Measurements from ENCODE around the gene FXYD2.
A peak's percentile ranks its signal among the peaks of the same experiment; 100 is the strongest.
"Not testable (repeated sequence)": the region's sequence is repeated elsewhere in the genome, so short reads cannot be mapped to it uniquely, and the experiment has no call there.

Gene FXYD2

GRCh38 chr11:117824571-117825537, at the start of gene FXYD2:
Gene FXYD2, minus strand, starts transcription at chr11:117824744. Its CDS starts 66 bp downstream, at chr11:117824678.
- DNase-seq: no peak

- no peak for DNase-seq
Observed at GRCh38 chr11:117873828-117874125, 49.2 kb upstream of the FXYD2 start.

GRCh38 chr11:117872975-117873827, 48.7 kb upstream of the FXYD2 start:
- no peak for DNase-seq

- no peak for DNase-seq
Observed at GRCh38 chr11:117872420-117872961, 47.9 kb upstream of the FXYD2 start.

- DNase-seq: no peak
Observed at GRCh38 chr11:117871784-117872183, 47.2 kb upstream of the FXYD2 start.

DNA sequence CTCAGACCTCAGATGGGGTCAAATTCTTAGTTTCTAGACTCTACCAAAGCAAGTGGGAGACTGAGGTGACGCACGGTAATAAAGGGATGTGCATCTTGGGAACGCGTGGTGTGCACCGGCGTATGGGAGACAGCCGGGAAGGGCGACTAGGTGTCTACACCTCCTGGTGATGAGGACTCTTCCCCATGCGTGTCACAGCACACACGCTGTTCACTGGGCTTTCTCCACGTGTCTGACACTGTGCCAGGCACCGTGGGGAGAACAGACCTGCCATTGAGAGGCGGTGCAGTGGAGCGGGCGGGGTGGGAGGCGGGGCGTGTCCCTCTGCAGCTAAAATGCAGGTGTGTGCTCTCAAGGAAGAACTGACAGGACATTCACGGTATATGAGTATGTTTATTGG, 46.6 kb upstream of the FXYD2 start:
- DNase-seq: no peak

DNA sequence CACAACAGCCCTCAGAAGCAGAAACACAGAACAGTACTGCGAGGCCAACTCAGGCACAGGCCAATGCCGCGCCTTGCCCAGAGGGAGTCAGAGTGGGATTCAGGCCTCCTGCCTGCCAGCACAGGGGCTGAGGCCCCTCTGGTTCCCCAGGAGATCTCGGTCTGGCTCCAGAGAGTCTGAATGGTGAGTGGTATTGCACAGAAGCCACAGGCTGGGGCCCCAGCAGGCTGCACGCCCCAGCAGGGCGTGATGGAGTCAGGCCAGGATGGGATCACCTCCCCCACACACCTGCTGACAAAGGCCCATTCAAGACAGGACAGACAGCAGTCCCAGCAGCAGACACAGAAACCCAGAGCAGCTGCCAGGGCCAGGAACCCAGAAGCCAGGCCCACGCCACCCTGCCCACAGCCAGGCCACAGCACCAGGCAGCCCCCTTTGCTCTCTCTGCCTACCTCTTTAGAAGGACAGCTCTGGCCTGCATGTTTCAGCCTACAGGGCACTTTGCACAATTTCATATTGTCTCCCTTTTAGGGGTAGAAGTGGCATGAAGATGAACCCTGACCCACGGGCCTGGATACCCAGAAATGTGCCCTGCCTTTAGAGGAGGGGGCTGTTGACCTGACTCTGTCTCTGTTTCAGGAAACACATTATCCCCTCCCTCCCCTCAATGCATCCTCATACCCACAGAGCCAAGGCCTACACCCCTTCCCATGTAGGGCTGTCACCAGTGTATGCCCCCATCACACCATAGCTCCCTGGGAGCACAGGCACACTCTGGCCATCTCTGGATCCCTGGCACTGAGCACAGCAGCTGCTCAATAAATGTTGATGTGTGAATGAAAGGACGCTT, 45.8 kb upstream of the FXYD2 start:
- DNase-seq: no peak

DNA sequence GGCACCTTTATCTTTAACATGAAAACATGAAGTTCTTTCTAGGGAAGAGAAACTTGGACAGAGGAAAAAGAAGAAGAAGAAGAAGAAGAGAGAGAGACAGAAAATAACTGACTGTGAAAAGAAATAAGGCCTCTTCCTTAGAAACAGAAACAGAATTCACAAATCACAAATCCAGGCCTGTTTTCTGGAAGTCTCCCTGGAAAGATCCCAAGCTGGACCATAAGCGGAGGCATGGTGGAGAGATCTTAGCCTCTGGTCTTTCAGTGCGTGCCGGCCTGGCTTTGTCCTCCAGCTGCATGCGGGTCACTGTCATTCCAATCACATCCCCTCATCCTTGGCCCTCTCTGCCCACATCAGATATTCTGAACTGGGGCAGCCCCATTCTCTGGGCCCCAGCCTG, 45.1 kb upstream of the FXYD2 start:
- DNase-seq: no peak

DNA sequence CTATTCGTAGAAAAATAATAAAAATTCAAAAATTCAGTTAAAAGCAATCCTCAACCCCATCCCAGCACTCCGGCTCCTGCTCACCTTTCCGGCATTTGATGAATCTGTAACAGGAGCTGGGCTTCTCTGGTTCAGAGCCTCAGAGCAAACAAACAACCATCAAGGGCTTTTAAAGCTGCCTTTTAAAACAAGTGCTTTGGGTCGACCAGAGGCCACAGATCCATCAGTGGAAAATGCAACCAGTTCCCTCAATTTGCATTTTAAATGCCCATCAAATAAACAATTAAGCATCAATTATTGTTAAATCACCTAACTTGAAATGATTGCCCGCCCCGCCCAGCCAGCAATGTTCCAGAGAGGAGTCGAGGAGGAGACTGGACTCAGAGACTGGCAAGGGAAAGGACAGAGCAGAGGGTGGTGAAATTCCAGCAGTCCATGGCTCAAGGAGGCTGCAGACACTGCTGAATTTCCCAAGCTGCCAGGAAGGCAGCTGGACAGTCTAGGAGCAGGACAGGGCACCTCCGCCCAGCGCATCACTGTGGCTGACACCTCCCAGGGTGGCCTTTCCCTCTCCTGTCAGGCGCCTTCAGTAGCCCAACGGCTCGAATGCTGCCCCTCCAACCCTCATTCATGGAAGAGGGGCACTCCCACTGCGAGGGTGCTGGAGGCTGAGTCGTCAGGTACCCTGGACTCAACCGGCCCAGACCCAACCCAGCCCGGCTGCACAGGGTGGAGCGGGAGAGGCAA, 44.4 kb upstream of the FXYD2 start:
- peak; percentile 47 for DNase-seq

GRCh38 chr11:117868088-117868487, 43.5 kb upstream of the FXYD2 start:
- DNase-seq: no peak

GRCh38 chr11:117866526-117866925, 42.0 kb upstream of the FXYD2 start:
- DNase-seq: no peak

DNA sequence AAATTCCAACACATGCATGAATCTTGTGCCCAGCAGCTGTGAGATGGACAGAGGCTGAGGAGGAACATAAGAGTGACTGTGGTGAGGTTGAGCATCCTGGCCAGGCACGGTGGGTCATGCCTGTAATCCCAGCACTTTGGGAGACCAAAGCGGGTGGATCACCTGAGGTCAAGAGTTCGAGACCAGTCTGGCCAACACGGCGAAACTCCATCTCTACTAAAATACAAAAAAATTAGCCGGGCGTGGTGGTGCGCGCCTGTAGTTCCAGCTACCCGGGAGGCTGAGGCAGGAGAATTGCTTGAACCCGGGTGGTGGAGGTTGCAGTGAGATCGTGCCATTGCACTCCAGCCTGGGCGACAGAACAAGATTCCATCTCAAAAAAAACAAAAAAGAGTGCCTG, 41.0 kb upstream of the FXYD2 start:
- not testable (repeated sequence) for DNase-seq

GRCh38 chr11:117863383-117863782, 38.8 kb upstream of the FXYD2 start:
- DNase-seq: no peak

DNA sequence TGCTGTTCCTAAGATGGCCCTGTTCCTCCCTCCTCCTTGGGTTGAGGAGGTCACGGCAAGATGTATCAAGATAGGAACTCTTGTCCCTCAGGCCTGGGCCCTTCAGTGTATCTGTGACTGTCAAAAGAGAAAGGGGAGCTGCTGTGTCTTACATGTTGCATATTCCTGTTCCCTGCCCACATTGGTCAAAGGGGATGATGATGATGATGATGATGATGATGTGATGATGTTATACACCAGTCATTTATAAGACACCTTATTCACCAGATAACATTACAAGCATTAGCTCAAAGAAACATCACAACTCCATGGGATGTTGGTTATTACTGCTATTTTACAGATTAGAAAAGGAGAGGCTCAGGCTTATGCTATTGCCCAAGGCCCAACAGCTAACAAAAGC, 38.2 kb upstream of the FXYD2 start:
- no peak for DNase-seq

DNA sequence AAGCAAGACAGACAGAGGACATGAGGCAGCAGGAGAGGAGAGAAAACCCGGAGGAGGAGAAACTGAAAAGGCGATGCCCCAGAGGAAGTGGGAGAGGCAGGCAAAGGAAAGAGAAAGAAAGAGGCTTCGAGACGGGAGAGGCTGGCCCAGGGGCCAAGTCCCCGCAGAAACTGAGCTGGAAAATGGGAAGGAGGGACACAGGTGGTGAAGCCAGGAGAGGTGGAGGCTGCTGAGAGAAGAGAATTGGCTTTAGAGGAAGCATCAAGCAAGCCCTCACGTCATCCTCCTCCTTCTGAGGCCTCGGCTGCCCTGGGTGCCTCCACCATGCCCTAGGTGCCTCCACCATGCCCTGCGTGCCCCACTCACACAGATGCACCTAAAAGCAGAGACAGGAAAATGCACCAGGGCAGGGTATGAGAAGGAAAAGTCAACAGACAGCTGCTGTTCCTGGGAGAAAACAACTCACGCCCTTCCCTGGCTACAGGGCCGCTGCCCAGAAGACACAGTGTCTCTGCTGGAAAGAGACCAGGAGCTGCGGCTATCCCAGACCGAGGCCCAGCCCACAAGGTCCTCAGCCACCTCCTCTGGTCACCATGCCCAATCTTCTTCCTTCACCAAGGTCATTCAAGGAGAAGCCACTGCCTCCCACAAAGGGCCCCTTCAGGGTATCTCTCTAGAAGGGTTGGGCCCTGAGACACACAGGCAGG, 37.6 kb upstream of the FXYD2 start:
- no peak for DNase-seq

- DNase-seq: peak; percentile 93
Observed at GRCh38 chr11:117861151-117862018, 36.8 kb upstream of the FXYD2 start.

DNA sequence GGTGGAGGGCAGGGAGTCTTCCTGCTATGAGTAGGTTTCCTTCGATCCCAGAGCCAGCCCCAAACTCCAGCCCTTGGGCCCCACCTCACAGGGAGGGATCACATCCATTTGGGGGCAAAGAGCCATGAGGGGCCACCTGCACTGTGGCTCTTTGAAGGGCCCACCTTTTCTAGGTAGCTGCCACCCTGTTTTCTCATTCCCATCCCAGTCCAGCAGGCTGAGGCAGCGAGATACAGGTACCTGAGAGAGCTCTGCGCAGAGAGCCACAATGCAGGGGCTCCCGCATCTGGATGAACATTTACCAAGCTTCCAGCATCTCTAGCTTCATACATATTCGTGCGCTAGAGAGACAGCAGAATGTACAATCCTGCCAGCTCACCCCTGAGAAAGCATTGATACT, 35.6 kb upstream of the FXYD2 start:
- DNase-seq: no peak

GRCh38 chr11:117859488-117860112, 35.1 kb upstream of the FXYD2 start:
- no peak for DNase-seq

GRCh38 chr11:117859061-117859460, 34.5 kb upstream of the FXYD2 start:
- DNase-seq: no peak
